OCI-LY3 (cell line): ENCODE results near the gene AFF2.

Source experiments
- EZH2phosphoT487 ChIP-seq: fragments of 200-600 bp; shearing (Covaris generic); IDR thresholded peaks from 2 replicates; pipeline ENCODE4 v1.6.1; 2018; ENCODE audit warnings: antibody characterized with exemption, mixed run types, low read depth
- TF ChIP-seq, protein P1 (sequence below): fragments of 200-600, 300-600 bp; sonication (generic); IDR thresholded peaks from 2 replicates; pipeline ENCODE4 v1.5.1; 2014; ENCODE audit warnings: antibody characterized with exemption, low read length, low read depth

DNA sequence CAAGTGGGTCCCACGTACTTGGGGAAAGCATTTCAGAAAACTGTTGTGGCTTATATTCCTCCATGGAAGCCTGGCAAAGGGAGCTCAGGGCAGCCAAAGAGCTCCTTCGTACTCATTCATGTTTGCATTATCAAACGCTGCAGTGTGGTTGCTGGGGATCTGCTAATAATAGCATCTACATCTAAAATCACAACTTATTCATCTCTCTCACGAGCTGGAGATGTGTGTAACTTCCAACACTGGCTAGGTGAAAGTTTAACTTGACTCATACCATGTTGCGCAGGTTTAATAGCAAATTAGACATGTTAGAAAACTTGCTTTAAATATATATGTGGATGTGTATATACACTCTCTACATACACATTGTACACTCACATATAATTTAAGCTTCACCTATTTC lies 415.1 kb downstream of the AFF2 start:
- TF ChIP-seq EZH2phosphoT487: no peak
- TF ChIP-seq, protein P1, sequence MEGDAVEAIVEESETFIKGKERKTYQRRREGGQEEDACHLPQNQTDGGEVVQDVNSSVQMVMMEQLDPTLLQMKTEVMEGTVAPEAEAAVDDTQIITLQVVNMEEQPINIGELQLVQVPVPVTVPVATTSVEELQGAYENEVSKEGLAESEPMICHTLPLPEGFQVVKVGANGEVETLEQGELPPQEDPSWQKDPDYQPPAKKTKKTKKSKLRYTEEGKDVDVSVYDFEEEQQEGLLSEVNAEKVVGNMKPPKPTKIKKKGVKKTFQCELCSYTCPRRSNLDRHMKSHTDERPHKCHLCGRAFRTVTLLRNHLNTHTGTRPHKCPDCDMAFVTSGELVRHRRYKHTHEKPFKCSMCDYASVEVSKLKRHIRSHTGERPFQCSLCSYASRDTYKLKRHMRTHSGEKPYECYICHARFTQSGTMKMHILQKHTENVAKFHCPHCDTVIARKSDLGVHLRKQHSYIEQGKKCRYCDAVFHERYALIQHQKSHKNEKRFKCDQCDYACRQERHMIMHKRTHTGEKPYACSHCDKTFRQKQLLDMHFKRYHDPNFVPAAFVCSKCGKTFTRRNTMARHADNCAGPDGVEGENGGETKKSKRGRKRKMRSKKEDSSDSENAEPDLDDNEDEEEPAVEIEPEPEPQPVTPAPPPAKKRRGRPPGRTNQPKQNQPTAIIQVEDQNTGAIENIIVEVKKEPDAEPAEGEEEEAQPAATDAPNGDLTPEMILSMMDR: no peak
